NOMO-1 treated with dmso at 0.1 percent for 144 hours (cell line): ENCODE results near the gene FSD1L.

Experiments
- DNase-seq: peaks from one replicate; lab custom pipeline; 2025; ENCODE audit not compliant: unreplicated experiment; lab: John Stamatoyannopoulos, UW

Gene FSD1L

DNA sequence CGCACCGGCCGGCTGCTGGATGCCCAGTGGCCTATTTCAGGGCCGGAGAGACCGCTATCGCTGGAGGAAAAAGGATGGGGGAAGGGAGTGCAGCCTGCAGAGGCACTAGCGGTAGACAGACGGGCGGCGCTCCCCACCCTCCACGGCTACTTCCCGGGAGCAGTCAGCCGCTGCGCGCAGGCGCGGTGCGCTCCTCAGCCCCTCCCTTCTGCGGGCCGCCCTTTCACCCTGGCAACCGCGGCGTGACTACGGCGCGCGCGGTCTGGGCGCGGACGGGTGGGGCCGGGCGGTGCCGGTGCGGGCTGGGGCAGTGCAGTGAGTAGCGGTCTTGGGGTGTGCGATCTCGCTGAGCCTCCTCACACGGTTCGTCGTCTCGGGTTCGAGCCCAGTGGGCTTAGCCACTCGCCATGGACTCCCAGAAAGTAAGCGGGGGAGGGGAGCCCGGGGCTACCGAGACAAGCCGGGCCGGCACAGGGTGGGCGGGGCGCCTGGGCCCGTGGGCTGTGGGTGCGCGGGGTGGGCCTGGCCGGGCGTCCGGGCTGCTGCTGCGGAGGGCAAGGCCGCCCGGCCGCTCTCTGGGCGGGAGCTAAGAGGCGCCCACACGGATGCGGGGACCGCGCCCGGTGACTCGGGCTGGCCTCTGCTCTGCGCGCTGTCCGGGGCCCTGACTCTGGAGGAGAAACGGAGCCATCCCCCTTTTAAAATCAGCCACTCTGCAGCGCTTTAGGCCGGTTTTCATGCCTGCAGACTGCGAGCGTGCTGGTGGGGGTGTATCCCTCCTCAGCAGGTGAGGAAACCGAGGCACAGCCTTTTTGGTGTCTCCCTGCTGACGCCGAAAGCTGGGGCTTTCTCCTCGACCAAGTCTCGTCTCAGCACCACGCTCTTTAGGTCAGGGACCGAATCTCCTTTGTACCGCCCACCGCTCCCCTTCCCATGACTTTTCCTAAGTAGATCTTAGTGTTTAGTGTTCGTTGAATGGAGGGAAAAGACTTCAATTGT is at the start of gene FSD1L:
Gene FSD1L (plus strand): TSS at position 221 of the 999 bp plus-strand sequence. CDS start 187 bp downstream, at position 408.
- DNase-seq, result peak; percentile 67

DNA sequence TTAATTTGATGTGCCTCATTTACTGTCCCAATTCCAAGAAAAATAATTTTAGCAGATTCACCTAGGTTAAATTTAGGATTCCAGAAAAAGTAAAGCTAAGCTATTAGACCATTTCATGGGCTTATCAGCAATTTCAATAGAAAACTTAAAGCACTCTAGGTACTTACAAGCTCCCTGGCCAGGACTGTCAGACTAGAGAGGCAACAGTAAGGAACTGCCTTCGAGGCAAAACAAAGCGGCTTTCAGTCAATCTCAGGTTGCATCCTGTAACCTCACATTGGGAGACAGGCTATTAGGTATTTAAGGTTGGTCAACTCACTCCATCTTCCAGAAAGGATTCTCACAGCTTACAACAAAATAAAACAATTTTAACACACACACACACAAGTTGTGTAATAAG is 48.7 kb upstream of the FSD1L start:
- DNase-seq, result no peak

DNA sequence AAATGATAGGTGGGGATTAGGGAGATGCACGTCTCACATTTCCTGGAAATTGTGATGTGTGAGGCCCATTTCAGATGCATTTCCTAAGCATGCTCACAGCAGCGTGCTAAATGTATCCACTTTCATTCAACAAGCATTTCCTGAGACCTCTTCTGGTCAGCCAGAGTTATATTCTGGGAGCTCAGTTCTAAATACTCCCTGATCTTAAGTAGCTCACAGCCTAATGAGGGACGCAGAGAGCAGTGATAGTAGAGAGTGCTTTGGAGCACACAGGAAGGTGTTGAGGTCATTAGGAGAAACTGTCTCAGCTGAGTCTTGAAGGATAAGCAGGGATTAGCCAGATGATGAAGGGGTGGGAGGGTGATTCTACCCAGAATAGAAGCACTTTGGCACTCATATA is 46.2 kb upstream of the FSD1L start:
- DNase-seq, result no peak

DNA sequence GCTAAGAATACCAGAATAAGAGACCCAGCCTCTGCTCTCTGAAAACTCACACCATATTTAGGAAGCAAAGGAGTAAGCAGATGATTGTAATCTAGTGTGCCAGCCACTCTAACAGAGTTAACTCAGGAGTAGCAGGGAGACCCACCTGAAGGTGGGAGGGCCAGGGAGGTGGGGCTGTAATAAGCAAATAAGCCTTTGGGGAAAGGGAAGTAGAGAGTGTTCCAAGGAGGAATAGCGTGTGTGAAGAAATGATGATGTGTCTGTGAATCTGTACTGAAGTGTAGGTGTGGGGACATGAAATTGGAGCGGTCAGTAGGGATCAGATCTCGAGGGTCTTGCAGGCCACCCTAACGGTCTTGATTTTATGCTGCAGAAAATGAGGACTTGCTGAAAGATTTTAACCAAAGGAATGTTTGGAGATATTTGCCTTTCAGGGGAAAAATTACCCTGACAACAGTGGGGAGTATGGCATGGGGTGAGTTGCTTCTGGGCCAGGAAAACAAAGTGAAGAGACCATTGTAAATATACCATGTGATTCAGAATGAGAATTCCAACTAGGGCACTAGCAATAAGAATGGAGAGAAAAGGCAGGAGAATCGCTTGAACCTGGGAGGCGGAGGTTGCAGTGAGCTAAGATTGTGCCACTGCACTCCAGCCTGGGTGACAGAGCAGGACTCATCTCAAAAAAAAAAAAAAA is 44.1 kb upstream of the FSD1L start:
- DNase-seq, result no peak

DNA sequence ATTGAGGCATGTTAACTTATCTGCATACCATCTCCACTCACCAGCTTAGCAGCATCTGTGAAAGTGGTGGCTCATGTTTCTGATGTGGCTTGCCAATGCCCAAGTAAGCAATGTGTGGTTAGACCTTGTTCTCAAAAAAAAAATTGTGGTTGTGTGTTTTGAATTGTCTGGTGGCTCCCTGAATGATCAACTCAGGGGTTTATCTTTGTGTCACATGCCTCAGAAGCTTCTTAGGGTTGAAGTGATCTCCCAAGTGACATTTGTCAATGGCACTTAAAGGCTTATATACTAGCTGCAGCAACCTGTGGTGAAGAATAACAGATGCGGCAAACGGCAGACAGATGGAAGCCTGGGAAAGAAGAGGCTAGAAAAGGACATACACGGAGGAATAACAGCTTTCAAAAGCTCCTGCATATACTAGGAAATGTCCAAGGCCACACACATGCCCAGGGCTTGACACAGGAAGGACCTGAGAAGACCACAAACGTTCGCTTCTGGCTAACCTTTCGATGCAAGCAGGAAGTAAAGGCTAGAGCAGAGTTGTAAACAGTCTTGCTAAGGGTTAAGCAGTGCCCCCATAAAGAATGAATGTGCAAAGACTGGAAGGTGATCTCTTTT is 42.2 kb upstream of the FSD1L start:
- peak; percentile 15 for DNase-seq

DNA sequence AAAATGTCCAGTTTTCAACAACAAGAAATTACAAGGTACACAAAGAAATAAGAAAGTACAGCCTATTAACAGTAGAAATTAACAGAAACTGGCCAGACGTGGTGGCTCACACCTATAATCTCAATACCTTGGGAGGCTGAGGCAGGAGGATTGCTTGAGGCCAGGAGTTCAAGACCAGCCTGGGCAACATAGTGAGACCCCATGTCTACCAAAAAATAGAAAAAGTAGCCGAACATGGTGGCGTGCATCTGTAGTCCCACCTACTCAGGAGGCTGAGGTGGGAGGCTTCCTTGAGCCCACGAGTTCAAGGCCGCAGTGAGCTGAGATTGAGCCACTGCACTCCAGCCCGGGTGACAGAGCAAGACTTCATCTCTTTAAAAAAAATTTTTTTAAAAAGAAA is 41.5 kb upstream of the FSD1L start:
- DNase-seq, result no peak

DNA sequence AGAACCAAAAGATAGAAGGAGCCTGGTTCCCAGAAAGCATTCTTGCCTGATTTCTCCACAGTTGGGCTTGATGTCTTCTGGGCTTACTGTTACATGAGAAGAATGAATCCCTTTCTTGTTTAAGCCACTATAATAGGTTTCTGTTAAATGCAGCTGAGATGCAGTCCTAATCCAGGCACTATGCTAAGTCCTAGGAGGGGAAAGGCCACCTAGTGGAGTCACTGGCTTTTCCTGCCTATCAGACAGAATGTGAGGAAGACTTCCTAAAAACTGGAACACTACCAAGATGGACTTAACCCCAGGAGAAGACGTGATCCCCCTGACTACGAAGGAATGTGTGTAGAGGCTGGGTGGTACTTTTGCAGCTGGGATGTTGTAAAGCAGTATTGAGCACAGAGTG is 34.3 kb upstream of the FSD1L start:
- DNase-seq, result no peak

DNA sequence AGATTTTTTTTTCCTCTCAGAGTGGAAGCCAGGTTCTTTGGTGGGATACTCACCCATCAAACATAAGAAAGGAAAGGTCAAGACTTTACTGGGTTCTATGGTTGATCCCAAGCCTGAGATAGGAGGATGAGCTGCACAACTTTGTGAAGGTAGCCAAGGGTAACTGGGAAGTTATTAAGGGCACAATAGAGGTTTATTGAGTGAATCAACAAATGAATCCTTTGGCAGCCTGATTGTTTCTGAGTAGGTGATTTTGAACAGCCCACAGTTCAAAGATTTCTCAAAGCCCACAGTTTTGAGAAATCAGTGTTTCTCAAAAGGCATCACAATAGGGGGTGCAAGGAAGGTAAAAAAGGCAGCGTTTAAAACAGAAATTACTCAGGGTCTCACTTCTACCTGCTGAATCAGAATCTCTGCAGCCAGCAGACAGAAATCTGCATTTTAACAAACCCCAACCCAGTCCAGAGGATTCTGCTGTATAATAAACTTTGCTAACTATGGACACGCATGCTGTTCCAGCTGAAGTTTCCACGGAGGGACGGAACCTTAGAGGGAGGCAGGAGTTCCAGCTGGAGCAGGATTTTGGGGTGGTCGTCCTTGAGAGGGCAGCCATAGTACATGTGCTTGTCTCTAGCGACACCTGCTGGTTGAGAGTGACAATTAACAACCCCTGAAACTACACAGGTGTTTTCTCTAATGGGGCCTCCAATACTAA is 32.7 kb upstream of the FSD1L start:
- no peak for DNase-seq

DNA sequence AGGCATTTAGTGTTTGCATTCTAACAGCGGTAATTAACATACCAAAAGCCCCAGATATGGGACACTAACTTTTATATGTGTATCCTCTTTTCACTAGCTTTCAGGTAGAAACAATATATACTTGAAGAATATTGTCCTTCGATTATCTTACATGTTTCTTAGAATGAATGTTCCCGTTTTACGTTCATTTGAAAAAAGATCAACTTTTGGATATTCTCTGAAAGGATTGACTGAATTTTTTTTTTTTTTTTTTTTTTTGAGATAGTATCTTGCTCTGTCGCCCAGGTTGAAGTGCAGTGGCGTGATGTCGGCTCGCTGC is 32.2 kb upstream of the FSD1L start:
- DNase-seq, result no peak

DNA sequence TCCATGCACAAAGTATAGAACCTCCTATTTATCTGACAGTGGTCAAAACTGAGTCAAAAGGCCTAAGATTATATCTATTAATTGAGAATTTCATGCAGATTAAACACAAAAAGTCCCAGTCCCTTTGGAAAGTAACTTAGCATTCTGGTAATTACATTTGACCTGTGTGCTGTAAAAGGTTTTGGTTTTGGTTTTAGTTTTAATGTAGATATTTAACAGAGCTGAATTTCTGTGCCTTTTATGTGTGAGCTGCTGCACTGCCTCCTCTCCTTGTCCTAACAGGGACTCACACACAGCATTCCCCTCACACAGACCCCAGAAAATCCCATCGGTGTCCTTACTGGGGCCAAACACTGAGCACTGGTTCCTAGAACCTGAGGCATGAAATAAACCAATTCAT is 31.0 kb upstream of the FSD1L start:
- DNase-seq, result no peak

DNA sequence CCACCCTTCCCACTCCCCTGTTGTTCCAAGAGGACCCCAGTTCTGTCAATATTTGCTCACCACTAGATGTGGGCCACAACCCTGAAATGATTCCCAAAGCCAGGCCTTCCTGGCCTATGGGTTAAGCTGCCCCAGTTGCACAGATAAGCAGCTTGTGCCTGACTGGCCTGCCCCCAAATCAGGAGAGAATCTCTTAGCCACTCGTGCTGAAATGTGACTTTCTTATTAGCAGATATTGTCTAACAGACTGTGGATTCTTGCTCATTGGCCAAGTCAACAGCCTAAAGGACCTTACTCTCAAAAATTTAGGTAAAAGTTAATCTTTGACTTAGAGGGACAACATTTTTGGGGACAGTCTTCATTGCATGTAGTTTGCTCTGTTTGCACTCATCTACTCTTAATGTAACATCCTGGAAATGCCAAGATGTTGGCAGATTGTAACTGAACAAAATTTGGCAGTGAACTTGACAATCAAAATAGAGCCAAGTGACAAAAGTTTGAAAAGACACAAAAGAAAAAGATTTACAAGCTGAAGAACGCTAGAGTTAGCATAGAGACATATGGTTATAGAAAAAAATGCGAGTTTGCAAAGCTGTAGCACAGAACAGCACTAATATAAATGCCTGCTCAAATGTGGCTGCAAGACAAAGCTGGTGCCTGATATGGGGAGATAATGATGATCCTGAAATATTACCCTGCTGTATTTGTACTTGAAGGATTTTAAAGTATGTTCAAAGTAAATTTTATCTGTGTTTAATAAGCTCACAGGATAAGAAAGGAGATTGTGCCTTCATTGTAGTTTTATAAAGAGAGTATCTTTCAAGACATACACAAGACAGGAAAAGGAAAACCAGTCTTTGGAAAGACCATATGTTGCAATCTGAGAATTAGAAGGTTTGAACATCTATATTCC is 29.0 kb upstream of the FSD1L start:
- DNase-seq, result no peak

DNA sequence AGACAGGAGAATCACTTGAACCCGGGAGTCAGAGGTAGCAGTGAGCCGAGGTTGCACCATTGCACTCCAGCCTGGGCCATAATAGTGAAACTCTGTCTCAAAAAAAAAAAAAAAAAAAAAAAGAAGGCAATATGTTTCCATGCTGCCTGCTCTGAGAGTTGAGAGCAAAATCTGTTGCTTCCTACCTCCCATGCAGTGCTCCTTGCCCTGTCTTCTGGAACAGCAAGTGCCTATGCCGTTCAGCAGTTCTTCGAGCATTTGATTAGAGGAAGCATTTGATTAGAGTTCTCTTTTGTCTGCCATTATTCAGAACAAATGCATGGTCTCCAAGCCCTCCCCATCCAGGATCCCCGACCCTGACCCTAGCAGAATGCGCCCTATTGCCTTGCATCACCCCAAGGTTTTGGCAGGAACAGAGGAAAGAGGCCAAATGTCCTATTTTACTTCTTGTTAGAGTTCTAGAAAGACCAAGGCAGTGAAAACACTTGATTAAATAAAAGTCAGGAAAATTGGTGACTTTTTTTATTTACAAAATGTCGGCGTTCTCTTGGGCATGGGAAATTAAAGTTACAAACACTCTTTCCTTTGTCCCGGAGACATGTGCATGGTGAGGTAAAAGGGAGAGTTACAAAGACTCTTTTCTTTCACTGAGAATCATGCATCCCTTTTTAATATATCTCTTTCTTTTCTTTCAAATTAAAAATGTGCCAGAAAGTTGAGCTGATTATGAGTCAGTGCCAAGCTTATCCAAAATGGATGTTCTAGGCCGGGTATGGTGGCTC is 27.8 kb upstream of the FSD1L start:
- DNase-seq, result no peak

DNA sequence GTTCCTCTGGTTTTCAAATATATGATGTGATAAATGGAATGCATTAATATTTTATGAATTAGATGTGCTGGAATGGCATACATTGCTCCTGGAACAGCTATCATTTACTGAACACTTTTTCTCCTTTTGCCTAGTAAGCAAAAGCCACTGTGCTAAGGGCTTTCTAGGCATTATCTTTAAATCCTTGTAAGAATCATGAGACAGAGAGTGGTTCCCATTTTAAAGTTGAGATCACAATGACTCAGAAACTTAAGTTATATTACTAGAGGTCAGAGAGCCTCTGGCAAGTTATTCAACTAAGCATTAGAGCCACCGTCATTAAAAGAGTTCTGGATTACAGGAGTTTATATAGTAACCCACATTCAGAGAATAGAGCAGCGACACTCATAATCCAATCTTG is 26.7 kb upstream of the FSD1L start:
- DNase-seq, result no peak

DNA sequence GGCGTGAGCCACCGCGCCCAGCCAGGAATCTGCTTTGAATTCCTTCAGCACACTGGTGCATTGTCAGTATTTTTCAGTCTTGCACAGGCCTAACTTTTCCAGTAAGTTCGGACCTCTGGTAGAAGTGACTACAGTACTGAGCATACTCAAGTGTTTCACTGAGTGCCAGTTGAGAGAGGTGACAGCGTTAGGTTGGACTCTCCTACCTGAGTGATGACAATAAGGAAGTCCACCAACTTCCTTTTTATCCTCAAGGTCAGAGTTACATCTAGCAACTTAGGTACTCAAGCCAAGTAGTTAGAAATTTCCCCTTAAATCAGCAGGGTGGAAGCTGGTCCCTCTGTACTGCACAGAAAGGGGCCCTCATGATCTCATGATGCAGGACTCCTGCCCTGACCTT is 26.0 kb upstream of the FSD1L start:
- no peak for DNase-seq

DNA sequence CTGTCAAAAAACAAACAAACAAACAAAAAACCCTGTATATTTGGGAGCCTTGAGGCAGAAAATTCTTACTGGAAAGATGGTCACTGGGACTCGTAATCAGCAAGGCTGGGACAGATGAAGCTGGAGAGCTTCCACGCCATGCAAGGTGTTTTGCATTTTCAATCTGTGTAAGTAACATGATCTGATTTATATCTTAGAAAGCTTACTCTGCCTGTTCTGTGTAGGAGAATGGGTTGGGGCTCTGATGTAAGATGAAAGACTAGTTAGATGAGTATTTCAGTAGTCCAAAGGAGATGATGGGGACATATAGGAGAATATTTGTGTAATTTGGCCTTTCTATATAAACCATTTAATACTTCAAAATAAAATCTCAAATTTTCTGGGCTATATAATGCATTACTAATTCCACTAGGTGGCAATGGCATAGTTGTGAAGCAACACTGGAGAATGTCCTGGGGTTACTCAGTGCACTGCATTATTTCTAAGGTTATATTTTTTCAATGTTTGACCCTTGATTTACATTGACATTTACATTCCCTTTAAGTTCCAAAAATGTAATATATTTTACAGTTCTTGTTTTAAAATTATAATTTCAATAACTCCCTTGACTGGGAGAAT is 21.9 kb upstream of the FSD1L start:
- no peak for DNase-seq

DNA sequence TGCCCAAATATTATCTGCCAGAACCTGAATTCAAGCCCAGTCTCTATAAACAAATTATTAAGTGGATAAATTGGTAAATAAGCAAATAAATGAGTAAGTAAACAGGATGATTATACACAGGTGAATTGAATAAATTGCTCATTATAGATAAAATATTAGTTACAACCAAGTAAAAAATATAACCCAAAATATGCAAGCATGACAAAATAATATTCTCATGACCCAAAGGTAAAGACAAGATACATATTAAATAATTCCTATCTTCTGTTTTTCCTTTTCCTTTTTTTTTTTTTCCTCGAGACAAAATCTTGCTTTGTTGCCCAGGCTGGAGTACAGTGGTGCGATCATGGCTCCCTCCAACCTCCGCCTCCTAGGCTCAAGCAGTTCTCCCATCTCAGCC is 21.2 kb upstream of the FSD1L start:
- DNase-seq, result no peak

DNA sequence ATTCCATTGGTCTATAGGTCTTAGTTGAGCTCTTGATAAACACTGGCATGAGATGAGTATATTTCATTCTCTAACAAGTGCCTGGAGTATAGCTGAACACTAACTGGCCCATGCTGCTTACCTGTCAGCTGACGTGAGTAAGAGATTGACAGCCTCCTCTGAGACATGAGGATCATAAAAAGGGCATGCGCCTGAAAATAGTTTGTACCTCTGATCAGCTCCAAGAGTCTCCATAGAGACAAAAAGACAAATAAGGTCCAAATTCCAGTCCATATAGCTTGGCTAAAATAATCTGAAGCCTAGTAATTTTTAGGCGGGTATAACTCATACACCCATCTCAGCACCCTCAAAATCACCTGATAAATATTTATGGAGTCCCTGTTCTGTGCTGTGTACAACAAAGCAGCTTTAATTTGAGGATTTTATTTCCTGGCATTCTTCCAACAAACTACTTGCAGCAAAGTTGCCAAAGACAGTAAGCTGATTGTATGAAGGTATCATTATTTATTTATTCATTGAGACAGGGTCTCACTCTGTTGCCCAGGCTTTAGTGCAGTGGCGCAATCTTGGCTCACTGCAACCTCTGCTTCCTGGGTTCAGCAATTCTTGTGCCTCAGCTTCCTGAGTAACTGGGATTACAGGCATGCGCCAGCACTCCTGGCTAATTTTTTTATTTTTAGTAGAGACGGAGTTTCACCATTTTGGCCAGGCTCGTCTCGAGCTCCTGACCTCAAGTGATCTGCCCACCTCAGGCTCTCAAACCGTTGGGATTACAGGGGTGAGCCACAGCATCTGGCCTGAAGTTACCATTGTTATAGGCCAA is 16.2 kb upstream of the FSD1L start:
- DNase-seq, result no peak

DNA sequence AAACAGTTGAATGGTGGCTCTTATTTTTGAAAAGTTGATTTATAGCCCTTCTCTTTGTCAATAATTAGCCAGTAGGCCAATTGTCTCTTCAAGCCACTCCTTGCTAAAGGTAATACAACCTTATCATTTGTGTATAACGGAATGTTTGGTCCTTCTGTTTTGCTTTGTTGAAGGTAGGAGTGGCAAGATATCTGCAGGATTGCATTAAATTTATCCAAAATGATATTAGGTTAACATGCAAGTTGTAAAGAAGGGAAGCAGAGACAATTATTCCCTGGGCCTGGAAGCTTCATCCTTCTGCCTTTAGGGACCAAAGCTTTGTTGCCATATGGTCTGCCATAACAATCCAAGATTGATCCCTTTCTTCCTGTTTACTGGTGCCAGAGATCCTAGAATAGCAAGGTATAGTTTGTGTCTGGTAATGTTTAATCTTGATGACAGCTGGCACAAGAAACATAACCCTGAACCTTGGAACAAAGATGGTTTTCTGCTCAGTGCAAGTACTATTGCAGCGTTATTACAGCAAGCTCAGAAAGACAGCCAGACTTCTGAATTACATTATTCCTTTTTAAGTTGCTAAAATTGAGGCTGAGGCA is 15.5 kb upstream of the FSD1L start:
- DNase-seq, result no peak
